Hindlimb muscle (tissue), 1 donor: ENCODE data around the gene CSNK1G1. TPM values are rescaled to one million over a fixed set of nuclear protein-coding genes. Genes with fewer than 3 reads are reported as not detected.
"Not testable (repeated sequence)": the region's sequence is repeated elsewhere in the genome, so short reads cannot be mapped to it uniquely, and the experiment has no call there.

Experiments used
- DNase-seq: peaks from one replicate; pipeline ENCODE4 v3.0.0-alpha.2; 2013
- polyA plus RNA-seq: library from polyadenylated mRNA; unstranded; fragments of 120-200 nt; gene quantifications from one replicate; pipeline ENCODE4 v1.2.1, GENCODE V29; 2013; ENCODE audit not compliant: insufficient read length

Gene CSNK1G1
- 10.9 TPM for polyA plus RNA-seq

DNA sequence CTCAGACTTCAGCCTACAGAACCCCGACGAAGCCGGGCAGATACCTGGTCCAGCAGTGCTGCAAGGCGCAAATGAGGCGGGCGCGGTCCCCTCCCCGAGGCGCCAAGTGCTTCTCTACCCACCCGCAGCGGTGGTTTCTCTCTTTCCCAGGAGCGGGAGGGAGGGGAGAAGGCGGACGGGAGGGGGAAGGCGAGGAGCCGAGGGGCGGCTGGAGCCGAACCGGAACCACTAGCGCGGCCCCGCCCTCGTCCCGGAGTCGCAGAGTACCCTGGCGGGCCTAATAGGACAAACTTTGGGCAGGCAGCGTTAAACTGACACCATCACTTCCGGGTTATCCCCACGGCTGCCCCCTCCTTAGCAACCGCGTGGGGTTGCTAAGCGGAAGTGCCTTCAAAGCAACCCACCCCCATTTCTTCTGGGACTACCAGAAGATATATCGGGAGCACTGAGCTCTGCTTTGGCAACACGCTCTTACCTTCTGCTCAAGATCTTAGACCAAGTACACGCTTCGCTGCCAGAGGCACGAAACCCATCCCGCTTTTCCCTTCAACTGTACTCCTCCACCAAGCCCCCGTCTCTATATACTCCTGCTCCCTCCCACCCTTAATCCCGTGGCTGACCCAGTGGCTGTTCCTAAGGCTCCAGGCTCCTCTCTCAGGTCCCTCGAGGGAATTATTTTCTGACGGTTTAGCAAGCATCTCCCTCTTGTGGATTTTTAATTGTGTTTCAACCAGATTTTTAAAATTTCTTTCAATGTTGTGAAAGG, at the start of gene CSNK1G1:
Gene CSNK1G1 (minus strand): TSS at position 230 of the 766 bp plus-strand sequence. CDS start 55,674 bp downstream, outside the sequence.
- peak; percentile 98 for DNase-seq

DNA sequence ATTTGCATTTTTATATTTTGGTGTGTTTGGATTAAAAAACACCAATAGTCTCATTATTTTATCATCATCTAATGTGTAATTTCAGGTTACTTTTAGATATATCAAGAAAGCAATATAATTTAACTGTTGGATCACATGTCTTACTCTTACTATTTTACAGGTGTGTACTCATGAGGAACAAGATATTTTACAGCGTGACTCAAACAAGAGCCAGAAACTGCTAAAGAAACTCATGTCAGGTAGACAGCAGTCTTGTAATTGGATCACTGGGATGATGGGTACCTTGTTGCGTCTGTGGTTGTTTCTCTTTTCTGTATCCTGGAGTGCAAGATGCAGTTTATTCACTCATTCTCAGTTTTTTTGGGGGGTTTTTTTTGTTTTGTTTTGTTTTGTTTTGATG, 44.6 kb upstream of the CSNK1G1 start:
- no peak for DNase-seq

DNA sequence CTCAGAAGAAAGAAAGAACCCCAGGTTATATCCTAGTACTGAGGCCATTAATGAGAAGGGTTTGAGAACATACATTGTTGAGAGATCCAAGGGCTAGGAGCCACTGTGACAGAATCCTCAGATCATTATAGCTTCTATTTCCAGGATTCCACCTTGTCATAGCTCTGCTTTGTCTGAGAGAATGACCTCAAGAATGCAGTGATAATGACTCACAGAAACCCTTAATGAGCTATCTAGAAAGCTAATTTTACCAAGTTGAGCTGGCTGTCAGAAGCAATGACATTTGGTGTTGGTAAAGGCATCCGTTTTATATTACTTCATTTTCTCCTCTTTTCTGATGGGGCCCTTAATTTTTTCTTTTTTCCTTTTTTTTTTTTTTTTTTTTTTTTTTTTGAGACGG, 42.6 kb upstream of the CSNK1G1 start:
- DNase-seq = no peak

DNA sequence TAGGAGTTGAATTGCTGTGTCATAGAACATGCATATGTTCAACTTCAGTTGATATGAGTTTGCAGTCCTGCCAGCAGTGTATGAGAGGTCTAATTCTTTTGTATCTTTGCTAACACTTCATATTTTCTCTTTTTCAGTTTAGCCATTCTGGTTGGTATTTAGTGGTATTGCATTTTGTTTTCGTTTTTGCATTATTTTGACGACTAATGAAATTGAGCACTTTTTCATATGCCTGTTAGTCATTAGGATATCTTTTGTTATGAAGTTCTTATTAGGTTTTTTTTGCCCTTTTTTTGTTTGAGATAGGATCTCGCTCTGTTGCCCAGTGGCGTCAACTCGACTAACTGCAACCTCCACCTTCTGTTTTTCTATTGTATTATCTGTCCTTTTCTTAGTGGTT, 40.8 kb upstream of the CSNK1G1 start:
- DNase-seq = no peak

DNA sequence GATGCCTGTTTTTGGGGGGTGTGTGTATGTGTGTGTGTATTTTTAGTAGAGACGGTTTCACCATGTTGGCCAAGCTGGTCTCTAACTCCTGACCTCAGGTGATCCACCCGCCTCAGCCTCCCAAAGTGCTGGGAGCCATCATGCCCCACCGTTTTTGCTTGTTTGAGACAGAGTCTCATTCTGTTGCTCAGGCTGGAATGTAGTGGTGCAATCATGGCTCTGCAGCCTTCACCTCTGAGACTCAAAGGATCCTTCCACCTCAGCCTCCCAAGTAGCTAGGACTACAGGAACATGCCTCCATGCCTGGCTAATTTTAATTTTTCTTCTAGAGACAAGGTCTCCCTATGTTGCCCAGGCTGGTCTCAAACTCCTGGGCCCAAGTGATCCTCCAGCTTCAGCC, 36.5 kb upstream of the CSNK1G1 start:
- DNase-seq = not testable (repeated sequence)

DNA sequence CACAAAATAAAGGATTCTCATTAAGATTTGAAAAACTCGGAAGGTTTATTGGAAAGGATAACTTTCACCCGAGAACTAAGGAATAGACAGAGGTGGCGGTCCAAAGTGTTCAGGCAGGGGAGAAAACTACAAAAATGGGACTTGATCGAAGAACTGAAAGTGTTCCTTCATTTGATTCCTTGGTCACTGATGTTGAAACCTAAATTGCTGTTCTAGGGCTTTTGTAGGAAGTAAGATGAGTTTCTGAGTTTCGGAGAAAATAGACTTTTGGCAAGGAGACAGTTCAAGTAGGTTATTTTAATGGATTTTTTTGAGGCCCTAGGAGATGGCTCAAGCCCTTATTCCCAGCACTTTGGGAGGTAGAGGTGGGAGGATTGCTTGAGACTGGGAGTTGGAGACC, 33.1 kb upstream of the CSNK1G1 start:
- no peak for DNase-seq

DNA sequence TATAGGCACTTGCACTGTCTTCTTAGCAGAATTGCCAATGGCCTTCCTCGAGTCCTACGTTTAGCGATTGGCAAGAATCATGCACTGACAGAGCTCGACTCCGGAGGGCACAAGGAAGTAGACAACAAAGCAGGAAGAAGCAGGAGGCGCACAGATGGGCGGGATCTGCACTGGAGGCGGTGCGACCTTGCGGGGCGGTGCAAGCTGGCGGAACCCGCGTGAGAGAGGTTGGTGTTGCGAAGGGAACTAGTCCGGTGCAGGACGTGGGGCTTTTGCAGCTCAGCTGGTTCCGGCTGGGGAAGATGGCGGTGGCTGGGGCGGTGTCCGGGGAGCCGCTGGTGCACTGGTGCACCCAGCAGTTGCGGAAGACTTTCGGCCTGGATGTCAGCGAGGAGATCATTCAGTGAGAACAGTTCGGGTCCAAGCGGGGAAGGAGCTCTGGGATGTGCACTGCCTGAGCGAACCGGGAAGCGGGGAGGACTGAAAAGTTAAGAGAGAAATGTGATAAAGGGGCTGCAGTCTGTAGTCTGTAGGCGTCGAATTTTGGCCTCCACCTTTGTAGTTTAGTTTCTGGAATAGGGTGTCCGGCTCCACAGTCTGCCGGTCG, 31.7 kb upstream of the CSNK1G1 start, which contains the start of gene TRIP4:
Gene TRIP4 (plus strand): TSS at position 275 of the 607 bp plus-strand sequence. CDS start 28 bp downstream, at position 303.
- peak; percentile 94 for DNase-seq

DNA sequence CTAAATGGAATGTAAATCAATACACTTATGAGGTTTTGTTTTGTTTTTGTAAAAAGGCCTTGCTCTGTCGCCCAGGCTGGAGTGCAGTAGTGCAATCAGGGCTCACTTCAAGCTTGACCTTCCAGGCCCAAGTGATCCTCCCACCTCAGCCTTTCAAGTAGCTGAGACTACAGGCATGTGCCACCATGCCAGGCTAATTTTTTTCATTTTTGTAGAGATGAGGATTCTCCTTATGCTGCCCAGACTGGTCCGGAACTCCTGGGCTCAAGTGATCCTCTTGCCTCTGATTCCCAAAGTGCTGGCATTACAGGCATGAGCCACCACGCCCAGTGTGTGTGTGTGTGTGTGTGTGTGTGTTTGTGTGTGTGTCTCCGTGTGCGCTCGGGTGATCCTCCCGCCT, 30.3 kb upstream of the CSNK1G1 start:
- DNase-seq = no peak

DNA sequence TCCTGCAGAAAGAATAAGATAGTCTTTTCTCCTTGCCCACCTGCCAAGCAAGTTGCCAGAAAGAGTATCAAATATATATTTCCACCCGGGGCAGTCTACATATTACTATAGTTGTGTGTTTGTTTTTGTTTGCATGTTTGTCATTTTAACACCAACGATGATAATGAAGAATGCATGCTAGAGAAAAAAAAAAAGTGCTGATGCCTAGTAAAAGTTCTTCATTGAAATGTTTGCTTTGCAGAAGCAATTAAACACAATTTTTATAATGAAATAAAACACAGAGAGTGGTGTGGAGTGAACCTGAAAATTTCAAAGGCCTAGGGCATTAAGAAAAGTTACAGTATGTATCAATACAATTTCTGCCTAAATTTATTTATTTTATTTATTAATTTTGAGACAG, 27.8 kb upstream of the CSNK1G1 start:
- DNase-seq = no peak

DNA sequence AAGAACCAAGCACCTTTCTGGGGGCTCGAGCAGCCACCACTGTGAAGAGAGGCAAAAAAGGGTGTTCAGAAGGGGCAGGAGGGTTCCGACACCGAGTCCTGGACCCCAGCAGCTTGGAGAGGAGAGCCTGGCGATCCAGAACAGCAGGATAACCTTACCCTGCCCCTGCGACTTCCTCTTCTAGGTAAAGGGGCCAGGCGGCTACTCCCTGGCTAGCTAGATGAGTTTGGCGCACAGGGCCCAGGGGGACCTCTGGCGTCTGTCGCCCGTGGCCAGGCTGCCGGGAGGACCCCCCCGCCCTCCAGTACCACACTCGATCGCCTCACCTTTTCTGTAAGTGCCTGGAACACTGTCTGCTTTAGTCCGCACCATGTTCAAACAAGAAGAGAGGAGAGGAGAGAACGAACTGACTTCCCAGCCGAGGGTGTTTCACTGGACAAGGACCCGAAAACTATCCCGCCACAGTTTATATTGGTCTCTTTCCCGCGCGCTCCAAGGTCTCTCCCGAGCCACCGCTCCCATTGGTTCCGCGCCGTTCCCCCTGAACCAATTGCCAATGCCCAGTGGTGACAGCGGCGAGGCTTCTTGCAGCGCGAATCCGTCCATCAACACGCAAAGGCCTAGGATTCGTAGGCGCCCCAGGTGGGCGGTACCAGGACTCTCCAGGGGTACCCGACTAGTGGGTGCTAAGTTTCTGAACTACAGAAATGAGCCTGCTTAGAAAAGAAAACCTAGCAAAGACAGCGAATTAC, 25.2 kb upstream of the CSNK1G1 start, which contains the start of gene PCLAF:
Gene PCLAF (minus strand): TSS at position 442 of the 752 bp plus-strand sequence. CDS start 70 bp downstream, at position 372.
- peak; percentile 95 for DNase-seq

DNA sequence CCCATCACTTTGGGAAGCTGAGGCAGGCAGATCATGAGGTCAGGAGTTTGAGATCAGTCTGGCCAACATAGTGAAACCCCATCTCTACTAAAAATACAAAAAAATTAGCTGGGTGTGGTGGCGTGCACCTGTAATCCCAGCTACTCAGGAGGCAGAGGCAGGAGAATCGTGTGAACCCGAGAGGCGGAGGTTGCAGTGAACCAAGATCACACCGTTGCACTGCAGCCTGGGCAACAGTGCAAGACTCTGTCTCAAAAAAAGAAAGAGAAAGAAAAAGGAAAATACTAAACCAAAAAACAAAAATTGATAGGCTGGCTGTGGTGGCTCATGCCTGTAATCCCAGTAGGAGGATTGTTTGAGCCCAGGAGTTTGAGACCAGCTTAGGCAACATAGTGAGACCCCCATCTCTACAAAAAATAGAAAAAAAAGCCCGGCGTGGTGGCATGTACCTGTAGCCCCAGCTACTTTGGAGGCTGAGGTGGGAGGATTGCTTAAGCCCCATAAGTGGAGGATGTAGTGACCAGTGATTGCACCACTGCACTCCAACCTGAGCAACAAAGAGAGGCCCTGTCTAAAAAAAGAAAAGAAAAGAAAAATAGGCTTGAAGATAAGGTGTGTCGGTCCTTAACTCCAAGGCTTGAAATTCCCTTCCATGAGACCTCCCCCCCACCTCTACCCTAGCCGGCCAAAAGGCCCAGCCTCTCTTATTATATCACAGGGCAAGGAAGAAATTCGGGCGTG, 24.3 kb upstream of the CSNK1G1 start:
- DNase-seq = not testable (repeated sequence)

DNA sequence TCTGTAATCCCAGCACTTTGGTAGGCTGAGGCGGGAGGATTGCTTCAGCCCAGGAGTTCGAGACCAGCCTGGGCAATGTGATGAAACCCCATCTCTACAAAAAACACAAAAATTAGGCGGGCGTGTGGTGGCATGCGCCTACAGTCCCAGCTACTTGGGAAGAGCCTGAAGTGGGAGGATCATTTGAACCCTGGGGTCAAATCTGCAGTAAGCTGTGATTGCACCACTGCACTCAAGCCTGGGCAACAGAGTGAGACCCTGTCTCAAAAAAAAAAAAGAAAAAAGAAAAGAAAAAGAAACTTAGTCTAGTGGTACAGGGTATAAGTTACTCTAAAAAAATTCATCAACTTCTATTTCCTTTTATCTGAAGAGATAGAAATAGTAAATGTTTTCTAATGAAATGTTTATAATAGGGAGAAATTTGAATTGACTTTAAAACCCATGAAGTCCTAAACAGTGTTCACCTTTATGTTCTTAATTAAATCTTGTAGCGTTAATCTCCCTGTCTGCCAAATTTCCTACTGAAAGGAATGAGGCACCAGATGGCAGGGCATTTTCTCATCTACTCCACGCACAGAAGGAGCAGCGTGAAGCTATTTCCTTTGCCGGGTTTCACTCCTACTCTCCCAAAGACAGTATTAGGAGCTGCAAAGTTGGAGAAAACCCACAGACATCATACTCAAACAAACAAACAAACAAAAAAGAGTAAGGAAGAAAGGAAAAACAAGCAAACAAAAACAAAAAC, 23.4 kb upstream of the CSNK1G1 start:
- no peak for DNase-seq

DNA sequence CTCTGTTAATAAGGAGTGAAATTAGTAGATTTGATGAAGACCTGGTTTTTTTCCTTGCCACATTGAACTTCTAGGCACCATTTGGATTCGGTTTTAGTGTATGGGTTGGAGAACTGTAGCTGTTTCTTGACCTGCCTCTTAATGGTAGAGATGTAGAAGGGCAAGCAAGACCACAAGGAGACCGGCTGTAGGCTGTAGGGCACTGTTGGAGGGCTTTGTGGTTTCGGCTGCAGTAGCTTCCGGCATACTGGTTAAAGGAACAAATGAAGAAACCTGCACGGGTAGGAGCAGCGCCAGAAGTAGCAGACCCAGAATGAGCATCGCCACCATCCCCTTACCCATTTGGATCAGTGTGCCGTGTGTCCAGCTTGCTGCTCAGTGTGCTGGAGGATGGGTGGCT, 17.4 kb upstream of the CSNK1G1 start:
- DNase-seq = no peak

DNA sequence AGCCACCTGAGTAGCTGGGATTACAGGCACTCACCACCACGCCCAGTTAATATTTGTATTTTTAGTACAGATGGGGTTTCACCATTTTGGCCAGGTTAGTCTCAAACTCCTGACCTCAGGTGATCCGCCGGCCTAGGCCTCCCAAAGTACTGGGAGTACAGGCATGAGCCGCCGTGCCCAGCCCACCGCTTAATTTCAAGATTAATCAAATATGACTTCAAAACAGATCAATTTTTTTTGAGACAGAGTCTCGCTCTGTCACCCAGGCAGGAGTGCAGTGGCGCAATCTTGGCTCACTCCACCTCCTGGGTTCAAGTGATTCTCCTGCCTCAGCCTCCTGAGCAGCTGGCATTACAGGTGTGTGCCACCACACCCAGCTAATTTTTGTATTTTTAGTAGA, 15.4 kb upstream of the CSNK1G1 start:
- DNase-seq = not testable (repeated sequence)

DNA sequence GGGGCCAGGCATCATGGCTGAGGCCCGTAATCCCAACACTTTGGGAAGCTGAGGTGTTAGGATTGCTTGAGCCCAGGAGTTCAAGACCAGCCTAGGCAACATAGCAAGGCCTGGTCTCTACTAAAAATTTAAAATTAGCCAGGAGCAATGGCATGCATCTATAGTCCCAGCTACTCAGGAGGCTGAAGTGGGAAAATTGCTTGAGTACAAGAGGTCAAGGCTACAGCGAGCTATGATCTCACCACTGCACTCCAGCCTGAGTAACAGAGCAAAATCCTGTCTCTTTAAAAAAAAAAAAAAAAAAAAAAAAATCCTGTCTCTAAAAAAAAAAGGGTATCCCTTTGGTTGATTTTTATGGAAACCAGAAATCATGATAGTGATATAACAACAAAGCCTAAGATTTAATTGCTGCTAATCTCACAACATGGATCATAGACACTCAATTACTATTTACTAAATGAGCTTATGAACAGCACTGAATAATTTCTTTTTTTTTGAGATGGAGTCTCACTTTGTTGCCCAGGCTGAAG, 13.2 kb upstream of the CSNK1G1 start:
- no peak for DNase-seq

DNA sequence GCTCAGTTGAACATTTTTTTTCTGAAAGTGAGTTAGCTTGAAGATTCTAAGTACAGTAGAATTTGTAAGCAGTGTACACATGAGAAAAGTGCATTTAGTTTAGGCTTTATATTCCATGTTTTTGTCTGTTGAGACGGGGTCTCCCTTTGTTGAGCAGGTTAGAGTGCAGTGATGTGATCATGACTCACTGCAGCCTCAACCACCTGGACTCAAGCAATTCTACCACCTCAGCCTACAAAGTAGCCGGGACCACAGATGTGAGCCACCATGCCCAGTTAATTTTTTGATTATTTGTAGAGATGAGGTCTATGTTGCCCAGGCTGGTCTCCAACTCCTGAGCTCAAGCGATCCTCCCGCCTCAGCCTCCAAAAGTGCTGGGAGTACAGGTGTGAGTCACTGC, 5.3 kb upstream of the CSNK1G1 start:
- no peak for DNase-seq

DNA sequence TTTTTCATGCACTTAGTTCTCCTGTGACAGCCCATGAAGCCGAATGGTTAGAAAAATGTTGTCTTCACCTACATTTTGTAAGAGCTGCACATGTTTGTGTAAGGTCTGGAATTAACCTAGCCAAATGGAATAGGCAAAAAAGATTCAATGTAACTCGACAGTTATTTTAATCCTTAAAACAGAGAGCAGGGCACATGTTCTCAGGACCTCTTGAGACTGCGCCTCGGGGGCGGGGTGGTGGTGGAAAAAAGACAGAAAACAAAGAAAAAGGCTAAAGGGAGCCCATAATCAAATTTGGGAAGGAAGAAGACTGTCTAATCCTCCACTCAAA, 702 bp upstream of the CSNK1G1 start:
- peak; percentile 2 for DNase-seq

DNA sequence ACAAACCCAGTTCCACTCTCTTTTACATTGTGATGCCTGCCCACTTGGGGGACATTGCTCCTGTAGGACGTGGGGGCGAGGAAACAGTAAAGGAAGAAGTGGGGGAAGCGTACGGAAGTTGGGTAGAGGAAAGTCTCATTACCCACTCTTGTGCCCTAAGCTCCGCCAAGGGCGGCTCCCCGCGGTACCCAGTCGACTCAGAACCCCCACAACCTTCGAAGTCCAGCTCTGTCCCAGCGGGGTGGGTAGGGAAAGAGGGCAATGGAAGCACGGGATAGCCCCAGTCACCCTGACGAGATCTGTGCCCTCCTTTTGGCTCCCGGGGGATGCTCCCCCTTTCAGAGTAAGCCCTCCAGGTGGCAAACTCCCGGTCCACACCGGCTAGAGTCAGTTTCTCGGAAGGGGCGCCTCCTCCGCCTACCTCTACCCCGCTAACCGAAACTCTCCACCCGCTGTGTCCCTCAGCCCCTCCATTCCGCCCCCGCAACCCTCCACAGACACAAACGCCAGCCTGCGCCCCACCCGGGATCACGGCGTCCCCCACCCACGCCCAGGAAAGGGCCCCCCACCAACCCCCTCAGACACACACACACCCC, 527 bp downstream of the CSNK1G1 start:
- DNase-seq = peak; percentile 24

DNA sequence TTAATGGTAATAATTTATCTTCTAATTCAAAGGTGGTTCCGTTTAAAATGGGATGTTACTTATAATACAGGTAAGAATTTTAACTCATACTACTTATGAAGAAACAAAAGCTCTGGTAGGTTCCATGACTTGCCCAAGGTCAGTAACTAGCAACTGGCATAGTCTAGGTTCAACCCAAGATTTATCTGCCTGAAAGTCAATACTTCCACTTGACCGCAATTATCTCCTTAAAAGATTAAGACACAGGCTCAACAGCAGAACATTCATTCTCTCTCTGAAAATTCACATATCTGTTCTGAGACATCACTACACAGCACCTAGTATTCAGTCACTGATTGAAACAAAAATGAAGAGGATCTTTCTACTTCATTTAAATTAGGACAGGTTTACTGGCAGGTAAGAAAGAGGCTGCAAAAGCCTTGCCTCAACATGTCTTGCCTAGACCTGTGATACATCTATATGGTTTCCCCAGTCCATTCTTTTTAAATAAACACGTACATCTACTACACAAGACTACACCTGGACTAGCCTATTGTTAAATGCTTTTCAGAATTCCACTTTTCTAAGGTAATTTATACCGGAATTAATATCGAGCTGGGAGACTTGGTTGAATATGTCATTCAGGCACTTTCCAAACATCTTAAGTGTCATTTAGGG, 1.2 kb downstream of the CSNK1G1 start:
- no peak for DNase-seq

DNA sequence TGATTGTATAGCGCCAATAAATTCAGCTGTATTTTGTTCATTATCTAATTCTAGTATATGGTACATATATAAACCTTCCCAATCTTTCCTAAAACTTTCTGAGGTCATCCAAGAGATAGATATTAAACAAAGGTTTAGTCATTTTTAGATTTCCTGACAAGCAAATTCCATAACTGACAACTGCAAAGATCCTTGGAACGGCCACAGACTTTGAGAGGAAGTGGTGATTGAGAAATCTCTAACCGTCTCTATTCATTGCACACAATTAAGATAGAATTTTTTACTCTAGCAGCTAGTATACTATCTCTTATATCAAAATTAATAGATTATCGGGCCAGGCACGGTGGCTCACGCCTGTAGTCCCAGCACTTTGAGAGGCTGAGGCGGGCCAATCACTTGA, 4.7 kb downstream of the CSNK1G1 start:
- no peak for DNase-seq

DNA sequence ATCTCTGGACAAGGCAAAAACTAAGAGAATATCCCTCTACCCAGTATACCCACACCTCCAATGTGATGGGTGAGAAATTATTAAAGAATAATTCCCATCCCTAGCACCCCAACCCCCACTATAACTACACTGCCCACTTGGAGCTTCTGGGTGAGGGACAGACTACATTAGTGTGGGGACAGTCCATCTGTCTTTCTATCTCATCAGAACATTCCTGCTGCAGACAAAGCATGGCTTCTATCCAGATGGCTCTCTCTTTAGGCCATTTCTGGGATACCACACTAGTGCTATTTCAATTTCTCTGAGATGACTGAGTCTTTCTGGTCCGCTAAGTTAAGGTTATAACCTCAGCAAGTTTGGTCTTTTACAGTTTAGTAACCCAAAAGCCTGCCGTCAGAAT, 6.6 kb downstream of the CSNK1G1 start:
- DNase-seq = no peak
